ENCODE measurements around the gene CELSR1.

- TF ChIP-seq POLR2A (IDR thresholded peaks at IDR 0.05; ENCODE audit: low read depth, low read length): no peak
- TF ChIP-seq POLR2AphosphoS5 (IDR thresholded peaks at IDR 0.05; ENCODE audit: low read depth, low read length): no peak
Measured at GRCh38 chr22:46336119-46337078, 201.0 kb downstream of the CELSR1 start.

Data from GM12892 (cell line).